RWPE1 (cell line): ENCODE results near the gene TCF12.

Source experiments
- CTCF ChIA-PET: fragments of 350-600 bp; sonication (Branson Sonifier 250); formaldehyde crosslinking; extraction: SDS; loops from one replicate; lab custom pipeline; 2021; lab: Yijun Ruan, JAX
- POLR2A ChIA-PET: fragments of 400-600 bp; formaldehyde crosslinking; extraction: SDS; loops from one replicate; lab custom pipeline; 2020; ENCODE audit warnings: antibody characterized with exemption; ENCODE audit not compliant: low non-redundant PET; lab: Yijun Ruan, JAX
- DNase-seq: peaks from one replicate; pipeline ENCODE4 v3.0.0; 2012; ENCODE audit warnings: low spot score
- H3K27ac ChIP-seq: fragments of 450-650 bp; 2 replicates; pipeline ENCODE4 v1.5.1; 2017
- TF ChIP-seq, protein P1 (sequence below): fragments of 450-650 bp; conservative IDR thresholded peaks from 2 replicates; pipeline ENCODE4 v1.5.1; 2017; ENCODE audit warnings: low read depth, mild to moderate bottlenecking

Gene TCF12

GRCh38 chr15:56883088-56883487 lies 35.4 kb upstream of the TCF12 start:
- no peak for DNase-seq
- TF ChIP-seq, protein P1, sequence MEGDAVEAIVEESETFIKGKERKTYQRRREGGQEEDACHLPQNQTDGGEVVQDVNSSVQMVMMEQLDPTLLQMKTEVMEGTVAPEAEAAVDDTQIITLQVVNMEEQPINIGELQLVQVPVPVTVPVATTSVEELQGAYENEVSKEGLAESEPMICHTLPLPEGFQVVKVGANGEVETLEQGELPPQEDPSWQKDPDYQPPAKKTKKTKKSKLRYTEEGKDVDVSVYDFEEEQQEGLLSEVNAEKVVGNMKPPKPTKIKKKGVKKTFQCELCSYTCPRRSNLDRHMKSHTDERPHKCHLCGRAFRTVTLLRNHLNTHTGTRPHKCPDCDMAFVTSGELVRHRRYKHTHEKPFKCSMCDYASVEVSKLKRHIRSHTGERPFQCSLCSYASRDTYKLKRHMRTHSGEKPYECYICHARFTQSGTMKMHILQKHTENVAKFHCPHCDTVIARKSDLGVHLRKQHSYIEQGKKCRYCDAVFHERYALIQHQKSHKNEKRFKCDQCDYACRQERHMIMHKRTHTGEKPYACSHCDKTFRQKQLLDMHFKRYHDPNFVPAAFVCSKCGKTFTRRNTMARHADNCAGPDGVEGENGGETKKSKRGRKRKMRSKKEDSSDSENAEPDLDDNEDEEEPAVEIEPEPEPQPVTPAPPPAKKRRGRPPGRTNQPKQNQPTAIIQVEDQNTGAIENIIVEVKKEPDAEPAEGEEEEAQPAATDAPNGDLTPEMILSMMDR, result no peak
- H3K27ac ChIP-seq, result no peak overlapping the region
- CTCF ChIA-PET, result interaction anchor here (0.6 kb wide), 1 partner anchor 14 kb away, joined by 4 read pairs; no protein-coding TSS in a partner anchor
- POLR2A ChIA-PET, result no interaction called here

- TF ChIP-seq, protein P1, result no peak
- H3K27ac ChIP-seq, result peak overlapping the region; percentile 95
- POLR2A ChIA-PET, result no interaction called here
- CTCF ChIA-PET, result interaction anchor here (0.5 to 0.6 kb wide), 2 partner anchors 166 to 1861 kb away, joined by 4 to 5 read pairs; no protein-coding TSS in a partner anchor
- DNase-seq, result no peak
Observed at GRCh38 chr15:56886363-56886931, 32.0 kb upstream of the TCF12 start.

- ChIA-PET CTCF (interaction anchor here (0.5 to 0.6 kb wide), 4 partner anchors 147 to 1860 kb away, joined by 3 to 5 read pairs (median 4); no protein-coding TSS in a partner anchor), POLR2A (interaction anchor here (0.9 kb wide), 1 partner anchor 31 kb away, joined by 6 read pairs; the partner anchor contains the start of gene TCF12)
- TF ChIP-seq, protein P1, result peak; percentile 53
- peak; percentile 94 for DNase-seq
- peak overlapping the region; percentile 95 for H3K27ac ChIP-seq
Observed at GRCh38 chr15:56886932-56887781, 31.3 kb upstream of the TCF12 start.

- no peak for DNase-seq
- TF ChIP-seq, protein P1, result no peak
- ChIA-PET POLR2A (interaction anchor here (0.9 kb wide), 1 partner anchor 30 kb away, joined by 6 read pairs; the partner anchor contains the start of gene TCF12), CTCF (interaction anchor here (0.6 kb wide), 2 partner anchors 148 to 786 kb away, joined by 3 read pairs; no protein-coding TSS in a partner anchor)
- peak overlapping the region; percentile 95 for H3K27ac ChIP-seq
Observed at GRCh38 chr15:56887782-56888438, 30.5 kb upstream of the TCF12 start.

DNA sequence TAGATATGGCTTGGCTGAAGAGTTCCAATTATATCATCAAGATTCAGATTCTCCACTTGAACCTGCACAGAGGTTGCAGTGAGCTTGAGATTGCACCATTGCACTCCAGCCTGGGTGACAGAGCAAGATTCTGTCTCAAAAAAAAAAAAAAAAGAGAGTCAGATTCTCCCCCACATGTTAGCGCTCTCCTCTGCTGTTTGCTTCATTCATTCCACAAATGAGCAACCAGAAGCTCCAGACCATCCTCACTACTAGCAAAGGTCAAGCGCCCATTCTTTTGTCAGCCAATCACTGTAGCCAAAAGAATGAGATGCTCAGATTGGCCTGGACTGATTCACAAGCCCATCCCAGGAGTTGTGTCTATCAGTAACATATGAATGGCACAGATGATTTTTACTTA lies 28.4 kb upstream of the TCF12 start:
- TF ChIP-seq, protein P1, result no peak
- DNase-seq, result no peak
- H3K27ac ChIP-seq, result no peak overlapping the region
- ChIA-PET CTCF (interaction anchor here (0.6 to 0.7 kb wide), 2 partner anchors 227 to 399 kb away, joined by 3 read pairs; no protein-coding TSS in a partner anchor), POLR2A (interaction anchor here (0.8 kb wide), 1 partner anchor 79 kb away, joined by 7 read pairs; no protein-coding TSS in a partner anchor)
